Measurements from ENCODE around the gene FCGR1A. TPM values are rescaled to one million over a fixed set of nuclear protein-coding genes. Genes with fewer than 3 reads are reported as not detected.
A peak's percentile ranks its signal among the peaks of the same experiment; 100 is the strongest.
"Not testable (repeated sequence)": the region's sequence is repeated elsewhere in the genome, so short reads cannot be mapped to it uniquely, and the experiment has no call there.

FCGR1A gene
- total RNA-seq, 4 donors from 2014 or later, result 2.5 to 63.8 (median 12.2) TPM

DNA sequence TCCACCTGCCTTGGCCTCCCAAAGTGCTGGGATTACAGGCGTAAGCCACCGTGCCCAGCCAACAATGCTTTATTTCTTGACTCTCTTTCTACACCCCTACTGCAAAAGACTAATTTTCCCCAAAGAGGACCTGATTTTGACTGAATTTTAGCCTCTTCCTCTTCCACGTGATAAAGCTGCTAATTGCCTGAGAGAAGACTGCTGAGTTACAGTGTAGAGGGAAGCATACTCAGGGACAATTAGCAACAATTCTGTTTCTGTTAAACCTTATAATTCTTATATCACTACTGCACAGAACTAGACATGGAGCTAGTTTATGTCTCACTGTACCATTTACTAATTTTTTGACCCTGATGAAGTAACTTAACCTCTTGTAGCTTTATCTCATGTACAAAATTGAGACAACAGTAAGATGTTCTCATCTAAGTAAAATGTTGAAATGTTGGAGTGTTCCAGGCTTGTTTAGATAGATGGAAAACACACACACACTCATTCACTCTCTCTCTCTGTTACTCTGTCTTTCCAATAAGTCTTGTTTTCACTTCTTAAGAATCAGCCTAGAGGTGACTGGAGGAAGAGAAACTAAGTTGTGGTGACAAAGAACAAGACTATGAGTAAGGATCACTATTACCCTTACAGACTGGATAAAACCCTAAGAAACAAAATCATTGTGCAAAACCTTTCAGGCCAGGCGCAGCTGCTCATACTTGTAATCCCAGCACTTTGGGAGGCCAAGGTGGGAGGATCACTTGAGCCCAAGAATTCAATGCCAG lies 10.7 kb upstream of the FCGR1A start:
- not testable (repeated sequence) for DNase-seq (ENCODE audit: low spot score); ATAC-seq (ENCODE audit: low FRiP score)

DNA sequence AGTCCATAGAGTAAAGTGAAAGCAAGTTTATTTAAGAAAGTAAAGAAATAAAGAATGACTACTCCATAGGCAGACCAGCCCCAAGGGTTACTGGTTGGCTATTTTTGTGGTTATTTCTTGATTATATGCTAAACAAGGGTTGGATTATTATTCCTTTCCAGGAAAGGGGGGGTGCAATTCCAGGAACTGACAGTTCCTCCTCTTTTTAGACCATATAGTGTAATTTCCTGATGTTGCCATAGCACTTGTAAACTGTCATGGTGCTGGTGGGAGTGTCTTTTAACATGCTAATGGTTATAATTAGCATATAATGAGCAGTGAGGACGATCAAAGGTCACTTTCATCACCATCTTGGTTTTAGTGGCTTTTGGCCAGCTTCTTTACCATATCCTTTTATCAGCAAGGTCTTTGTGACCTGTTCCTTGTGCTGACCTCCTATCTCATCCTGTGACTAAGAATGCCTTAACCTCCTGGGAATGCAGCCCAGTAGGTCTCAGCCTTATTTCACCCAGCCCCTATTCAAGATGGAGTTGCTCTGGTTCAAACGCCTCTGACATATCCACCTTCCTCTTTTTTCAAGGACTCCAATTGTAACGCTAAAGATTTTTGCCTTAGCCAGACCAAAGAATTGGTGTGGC lies 6.9 kb upstream of the FCGR1A start:
- DNase-seq (ENCODE audit: low spot score); ATAC-seq (ENCODE audit: low FRiP score): not testable (repeated sequence)

DNA sequence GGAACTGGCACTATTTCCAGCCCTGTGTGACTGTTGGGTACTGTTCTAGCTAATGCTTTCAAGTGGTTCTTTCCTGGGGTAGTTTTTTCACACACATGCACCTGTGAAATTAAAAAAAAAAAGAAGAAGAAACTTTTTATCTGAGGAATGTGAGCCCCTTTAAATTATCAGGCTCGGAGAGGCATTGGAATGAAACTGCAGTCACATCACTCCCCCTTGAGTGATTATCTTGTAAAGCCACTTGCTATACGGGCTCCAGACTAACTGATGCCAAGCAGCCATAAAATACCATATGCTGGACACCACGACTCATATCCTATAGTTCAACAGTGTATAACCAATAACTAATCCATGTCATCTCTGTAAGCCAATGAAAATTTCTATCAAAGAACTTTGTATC lies 5.4 kb upstream of the FCGR1A start:
- not testable (repeated sequence) for ATAC-seq (ENCODE audit: low FRiP score); DNase-seq (ENCODE audit: low spot score)

DNA sequence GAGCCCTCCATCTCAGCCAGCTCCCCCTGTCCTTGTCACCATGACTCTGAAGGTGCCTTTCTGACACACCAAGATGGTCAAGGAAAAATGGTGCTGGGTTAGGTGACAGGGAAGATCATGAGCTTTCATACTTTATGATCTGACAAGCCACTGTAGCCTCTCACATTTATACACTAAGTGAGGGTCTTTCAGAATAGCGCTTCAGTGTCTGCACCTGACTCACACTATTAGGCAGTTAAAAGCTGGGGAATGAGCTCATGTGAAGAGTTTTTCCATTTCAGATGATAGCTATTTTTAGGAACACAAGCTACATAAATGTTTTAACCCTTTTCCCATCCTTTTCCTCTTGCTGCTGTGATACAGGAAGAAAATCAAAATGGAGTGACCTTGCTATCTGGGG lies 4.2 kb upstream of the FCGR1A start:
- ATAC-seq (ENCODE audit: low FRiP score); DNase-seq (ENCODE audit: low spot score): not testable (repeated sequence)

DNA sequence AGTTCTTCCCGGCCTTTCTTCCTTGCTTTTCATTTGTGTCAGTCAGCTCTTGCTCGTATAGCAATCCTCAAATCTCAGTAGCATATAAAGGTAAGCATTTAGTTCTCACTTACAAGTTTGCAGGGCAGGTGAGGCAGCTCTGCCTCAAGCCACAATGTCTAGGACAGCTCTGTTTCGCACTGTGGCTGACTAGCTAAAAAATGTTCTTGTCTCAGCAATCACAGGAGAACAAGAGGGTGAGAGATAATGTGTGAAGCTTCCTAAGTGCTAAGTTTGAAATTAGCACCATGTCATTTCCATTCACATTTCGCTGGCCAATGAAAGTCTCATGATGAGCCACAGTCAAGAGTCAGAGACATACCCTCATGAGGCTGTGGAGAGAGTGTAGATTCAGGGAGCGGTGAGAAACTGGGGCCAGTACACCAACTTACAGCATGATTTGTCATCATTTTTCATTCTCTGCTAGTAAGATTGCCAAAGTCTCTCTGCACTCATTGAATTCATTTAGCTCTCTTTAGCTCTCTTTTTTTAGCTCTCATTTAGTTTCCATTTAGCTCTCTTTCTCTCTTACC lies 995 bp upstream of the FCGR1A start:
- ATAC-seq (ENCODE audit: low FRiP score); DNase-seq (ENCODE audit: low spot score): not testable (repeated sequence)

DNA sequence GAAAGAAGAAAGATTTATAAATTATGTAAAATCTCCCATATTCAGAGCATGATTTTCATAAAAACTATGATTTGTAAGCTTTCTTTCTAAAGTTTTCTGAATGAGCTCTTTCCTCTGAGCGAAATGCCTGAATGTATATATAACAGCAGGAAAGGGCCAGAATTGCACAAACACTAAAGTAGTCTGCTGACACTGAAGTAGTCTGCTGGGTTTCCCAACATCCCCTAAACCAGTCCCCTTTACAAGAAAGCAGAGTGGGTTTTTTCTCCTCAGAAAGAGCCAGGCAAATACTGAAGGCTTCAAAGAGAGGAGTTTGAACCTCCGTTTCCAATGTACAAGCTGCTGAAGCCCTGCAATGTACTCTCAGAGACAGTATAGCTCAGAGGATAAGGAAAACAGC lies 795 bp downstream of the FCGR1A start:
- ATAC-seq (ENCODE audit: low FRiP score); DNase-seq (ENCODE audit: low spot score): not testable (repeated sequence)

DNA sequence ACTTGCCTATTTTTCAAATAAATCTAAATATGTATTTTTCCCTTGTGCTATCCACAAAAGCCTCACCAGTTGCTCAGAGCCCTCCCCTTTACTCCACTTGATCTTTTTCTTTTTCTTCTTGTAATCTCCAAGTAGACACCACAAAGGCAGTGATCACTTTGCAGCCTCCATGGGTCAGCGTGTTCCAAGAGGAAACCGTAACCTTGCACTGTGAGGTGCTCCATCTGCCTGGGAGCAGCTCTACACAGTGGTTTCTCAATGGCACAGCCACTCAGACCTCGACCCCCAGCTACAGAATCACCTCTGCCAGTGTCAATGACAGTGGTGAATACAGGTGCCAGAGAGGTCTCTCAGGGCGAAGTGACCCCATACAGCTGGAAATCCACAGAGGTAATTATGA lies 1.4 kb downstream of the FCGR1A start:
- not testable (repeated sequence) for ATAC-seq (ENCODE audit: low FRiP score); DNase-seq (ENCODE audit: low spot score)

DNA sequence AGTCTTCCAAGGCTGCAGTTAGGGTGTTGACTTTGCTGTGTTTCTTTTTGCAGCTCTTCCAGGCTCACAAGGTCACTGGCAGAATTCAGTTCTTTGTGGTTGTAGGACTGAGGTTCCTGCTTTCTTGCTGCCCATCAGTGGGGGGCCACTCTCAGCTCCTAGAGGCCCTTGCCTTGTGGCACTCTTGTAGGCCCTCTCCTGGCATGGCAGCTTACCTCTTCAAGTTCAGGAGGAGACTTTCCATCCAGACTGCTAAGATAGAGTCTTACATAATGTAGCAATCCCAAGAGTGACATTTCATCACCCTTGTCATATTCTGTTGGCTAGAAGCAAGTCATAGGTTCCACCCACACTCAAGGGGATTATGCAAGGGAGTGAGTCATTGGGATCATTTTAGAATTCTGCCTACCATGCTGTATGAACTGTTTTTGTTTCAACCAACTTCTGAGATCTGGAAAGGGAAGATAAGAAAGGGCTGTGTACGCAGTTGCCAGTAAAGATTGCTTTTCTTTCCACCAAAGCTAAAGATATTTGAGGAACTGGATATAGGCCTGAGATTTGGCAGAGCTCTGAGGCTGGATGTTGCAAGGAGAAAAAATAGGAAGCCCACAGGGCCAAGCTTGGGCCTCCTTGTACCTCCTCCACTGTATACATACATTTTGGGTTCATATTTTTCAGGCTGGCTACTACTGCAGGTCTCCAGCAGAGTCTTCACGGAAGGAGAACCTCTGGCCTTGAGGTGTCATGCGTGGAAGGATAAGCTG lies 5.4 kb downstream of the FCGR1A start:
- DNase-seq (ENCODE audit: low spot score), result not testable (repeated sequence)
- peak; percentile 49 for ATAC-seq (ENCODE audit: low FRiP score)

DNA sequence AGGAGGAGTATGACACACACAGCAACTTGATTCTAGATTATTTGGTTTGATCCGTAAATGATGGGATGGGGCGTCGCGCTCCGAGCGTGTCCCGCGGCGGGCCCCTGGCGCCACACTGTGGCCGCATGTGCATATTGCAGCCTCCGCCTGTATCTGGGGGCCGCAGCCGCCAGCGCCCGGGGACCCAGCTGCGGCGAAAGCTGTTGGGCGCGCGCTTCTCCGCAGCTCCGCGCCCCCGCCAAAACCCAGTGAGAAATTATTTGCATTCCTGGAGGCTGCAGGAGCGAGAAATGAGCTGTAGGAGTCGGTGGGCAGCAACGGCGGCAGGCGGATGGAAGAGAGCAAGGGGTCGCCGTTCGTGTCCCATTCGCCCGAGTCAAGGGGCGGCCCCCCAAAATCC lies 10.0 kb downstream of the FCGR1A start:
- ATAC-seq (ENCODE audit: low FRiP score), result peak; percentile 97
- not testable (repeated sequence) for DNase-seq (ENCODE audit: low spot score)

DNA sequence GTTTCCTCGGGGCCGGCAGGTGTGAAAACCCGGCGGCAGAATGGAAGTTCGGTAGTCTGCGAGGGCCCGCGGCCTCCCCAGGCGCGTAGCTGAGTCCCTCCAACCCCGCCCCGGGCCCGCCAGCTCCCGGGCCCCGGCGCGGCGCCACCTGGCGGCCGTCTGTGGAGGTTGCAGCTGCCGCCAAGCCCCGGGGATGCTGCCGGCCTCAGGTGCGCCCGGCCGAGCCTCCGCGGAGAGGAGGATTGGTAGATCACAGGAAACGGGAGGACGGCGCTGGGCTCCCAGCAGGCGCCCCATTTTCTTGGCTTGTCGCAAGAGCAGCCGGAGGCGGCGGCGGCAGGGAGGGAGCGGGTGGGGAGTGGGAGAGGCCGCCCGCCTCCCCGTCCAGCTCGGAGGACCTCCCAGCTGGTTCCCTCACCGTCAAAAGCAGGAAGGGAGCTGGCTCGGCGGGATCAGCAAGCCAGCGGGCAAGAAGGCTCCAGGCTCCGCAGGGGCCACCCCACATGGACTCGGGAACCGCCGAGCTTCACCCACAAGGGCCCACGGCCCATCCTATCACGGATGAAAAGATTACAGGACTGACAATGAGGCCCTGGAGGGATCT lies 10.5 kb downstream of the FCGR1A start:
- peak; percentile 93 for ATAC-seq (ENCODE audit: low FRiP score)
- DNase-seq (ENCODE audit: low spot score), result peak; percentile 27
- TF ChIP-seq, protein P1, sequence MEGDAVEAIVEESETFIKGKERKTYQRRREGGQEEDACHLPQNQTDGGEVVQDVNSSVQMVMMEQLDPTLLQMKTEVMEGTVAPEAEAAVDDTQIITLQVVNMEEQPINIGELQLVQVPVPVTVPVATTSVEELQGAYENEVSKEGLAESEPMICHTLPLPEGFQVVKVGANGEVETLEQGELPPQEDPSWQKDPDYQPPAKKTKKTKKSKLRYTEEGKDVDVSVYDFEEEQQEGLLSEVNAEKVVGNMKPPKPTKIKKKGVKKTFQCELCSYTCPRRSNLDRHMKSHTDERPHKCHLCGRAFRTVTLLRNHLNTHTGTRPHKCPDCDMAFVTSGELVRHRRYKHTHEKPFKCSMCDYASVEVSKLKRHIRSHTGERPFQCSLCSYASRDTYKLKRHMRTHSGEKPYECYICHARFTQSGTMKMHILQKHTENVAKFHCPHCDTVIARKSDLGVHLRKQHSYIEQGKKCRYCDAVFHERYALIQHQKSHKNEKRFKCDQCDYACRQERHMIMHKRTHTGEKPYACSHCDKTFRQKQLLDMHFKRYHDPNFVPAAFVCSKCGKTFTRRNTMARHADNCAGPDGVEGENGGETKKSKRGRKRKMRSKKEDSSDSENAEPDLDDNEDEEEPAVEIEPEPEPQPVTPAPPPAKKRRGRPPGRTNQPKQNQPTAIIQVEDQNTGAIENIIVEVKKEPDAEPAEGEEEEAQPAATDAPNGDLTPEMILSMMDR (IDR thresholded peaks at IDR 0.05), result peak in 2 of 3 donors; percentile 48 to 83

DNA sequence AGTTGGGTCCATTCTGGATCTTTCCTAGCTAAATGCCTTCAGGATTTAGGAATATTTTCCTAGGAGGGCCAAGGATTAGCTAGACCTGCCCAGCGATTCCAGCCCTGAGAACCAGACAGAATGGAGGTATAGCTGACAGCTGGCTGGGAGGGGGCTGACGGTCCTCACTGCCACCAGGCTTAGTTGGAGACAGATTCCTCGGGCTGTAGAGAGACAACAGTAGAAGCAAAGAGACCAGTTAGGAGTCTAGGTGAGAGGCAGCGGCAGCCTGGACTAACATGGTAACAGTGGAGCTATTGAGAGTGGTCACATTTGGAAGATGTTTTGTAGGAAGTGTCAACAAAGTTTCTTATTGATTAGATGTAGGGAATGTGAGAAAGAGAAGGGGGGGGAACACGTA lies 11.4 kb downstream of the FCGR1A start:
- not testable (repeated sequence) for ATAC-seq (ENCODE audit: low FRiP score)

DNA sequence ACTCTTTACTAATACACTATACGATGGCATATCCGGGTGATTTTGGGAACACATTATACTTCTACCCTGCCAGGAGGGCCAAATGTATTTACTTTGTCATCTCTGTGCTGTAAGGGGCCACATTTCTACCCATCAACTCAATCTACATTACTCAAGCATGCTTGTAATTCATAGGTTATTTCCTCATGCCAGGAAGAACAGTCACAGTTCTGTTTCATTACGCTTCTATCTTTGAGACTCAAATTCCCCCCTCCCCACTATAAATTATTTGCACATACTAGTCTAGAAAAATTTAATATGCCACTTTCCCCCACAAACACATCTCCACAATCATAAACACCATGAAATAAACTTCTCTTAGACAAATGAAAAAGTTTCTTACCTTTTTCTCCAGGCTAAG lies 19.1 kb downstream of the FCGR1A start:
- not testable (repeated sequence) for ATAC-seq (ENCODE audit: low FRiP score); DNase-seq (ENCODE audit: low spot score)

More for the DNA sequence above, 11.4 kb downstream of the FCGR1A start:
- DNase-seq (ENCODE audit: low spot score), result not testable (repeated sequence)

DNA sequence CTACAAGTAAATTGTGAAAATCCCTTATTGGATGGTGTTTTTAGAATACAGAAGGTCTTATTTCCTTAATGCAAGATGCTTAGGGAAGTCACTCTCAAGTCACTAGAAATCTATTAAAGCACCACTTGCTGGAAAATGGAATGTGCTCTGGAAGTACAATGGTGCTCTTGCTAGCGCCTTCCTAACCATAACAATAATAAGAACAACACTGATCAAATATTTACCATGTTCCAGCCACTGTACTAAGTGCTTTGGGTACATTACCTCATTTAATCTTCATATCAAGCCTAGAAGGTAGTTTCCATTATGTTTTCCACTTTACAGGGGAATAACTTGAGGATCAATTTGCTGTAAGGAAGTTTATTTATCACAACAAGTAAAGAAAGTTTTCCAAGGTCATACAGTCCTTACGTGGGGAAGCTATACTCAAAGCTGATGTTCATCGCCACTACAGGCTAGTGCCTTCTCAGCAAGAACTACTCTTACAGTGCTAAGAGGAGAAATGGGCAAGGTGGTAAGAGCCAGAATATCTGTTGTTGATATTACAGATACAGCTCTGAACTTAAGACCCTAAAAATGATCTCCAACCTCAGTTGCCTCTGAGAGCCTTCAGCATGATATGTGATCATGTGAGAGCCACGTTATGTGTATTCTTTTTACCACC lies 22.1 kb downstream of the FCGR1A start:
- not testable (repeated sequence) for ATAC-seq (ENCODE audit: low FRiP score); DNase-seq (ENCODE audit: low spot score)

DNA sequence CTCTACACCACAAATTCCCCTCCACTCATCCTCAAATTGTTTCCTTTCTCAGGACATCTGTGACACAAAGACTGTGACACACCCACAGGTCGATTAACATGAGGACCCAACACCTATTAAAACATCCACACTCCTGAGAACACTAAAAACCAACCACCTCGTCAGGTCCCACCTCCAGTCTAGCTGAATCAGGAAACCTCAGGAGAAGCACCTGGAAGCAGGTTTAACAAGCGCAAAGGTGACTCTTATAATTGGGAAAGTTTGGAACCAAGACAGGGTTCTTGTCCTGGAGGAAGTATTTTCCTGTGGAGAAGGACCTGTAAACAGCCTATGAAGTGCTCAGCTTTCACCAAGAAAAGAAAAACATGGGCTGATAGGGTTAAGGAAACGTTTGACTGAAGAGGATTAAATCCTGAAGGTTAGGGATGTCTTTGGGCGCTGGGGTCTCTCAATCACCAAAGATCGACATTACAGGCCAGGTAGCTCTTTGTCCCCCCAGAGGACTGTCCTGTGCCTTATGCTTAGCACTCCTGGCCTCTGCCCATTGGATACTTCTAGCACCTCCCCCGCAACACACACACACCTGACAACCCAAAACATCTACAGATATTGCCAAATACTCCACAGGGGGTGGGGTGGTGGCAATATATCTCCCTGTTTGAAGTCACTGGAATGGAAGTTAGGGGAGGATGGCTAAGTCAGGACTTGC lies 28.4 kb downstream of the FCGR1A start:
- not testable (repeated sequence) for ATAC-seq (ENCODE audit: low FRiP score); DNase-seq (ENCODE audit: low spot score)

DNA sequence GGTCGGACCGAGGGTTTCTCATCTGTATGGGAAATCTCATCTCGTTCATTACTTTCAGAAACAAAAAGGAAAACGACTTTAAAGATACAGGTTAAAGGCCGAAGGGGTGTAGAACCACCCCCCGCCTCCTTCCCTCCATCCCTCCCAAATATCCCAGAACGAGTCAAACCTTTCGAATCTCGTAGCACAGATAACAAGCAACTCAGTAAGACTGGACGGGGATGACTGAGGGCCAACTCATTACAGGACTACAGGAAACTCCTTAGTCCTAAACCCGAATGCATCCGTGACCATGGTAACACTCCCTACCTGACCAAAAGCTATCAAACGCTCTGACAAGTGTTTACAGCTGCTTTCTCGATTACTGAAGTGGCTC lies 29.0 kb downstream of the FCGR1A start:
- not testable (repeated sequence) for DNase-seq (ENCODE audit: low spot score)
- peak; percentile 31 for ATAC-seq (ENCODE audit: low FRiP score)

Data from omental fat pad (tissue), 4 donors.